C4-2B (cell line): Measurements from ENCODE around the gene WDR48.

Experiments
- CTCF ChIP-seq: fragments of 450-650 bp; conservative IDR thresholded peaks from 2 replicates; pipeline ENCODE4 v1.5.1; 2017; ENCODE audit warnings: mild to moderate bottlenecking
- ZFX ChIP-seq: fragments of 450-650 bp; IDR thresholded peaks from 2 replicates; pipeline ENCODE4 v1.6.1; 2017

- TF ChIP-seq CTCF = no peak
- TF ChIP-seq ZFX = no peak
Observed at GRCh38 chr3:39052583-39052982, 767 bp downstream of the WDR48 start.
